MM.1S (cell line): ENCODE data around the gene DCBLD2.
"Not testable (repeated sequence)": the region's sequence is repeated elsewhere in the genome, so short reads cannot be mapped to it uniquely, and the experiment has no call there.

Source experiments
- DNase-seq: peaks from one replicate; pipeline ENCODE4 v3.0.0-alpha.2; 2015
- H2AFZ ChIP-seq: fragments of 300-600 bp; sonication (generic); 2 replicates; pipeline ENCODE4 v1.6.0; 2016; ENCODE audit warnings: antibody characterized with exemption, low read length
- H3F3A ChIP-seq: fragments of 300-600 bp; sonication (generic); 2 replicates; pipeline ENCODE4 v1.6.1; 2016; ENCODE audit warnings: mild to moderate bottlenecking, antibody characterized with exemption, low read length, moderate library complexity, mixed read lengths; ENCODE audit not compliant: insufficient read depth
- H3K27ac ChIP-seq: fragments of 300-600 bp; sonication (generic); 2 replicates; pipeline ENCODE4 v1.5.1; 2016; ENCODE audit warnings: mild to moderate bottlenecking, low read length
- H3K27me3 ChIP-seq: fragments of 300-600 bp; sonication (generic); replicated peaks from 2 replicates; pipeline ENCODE4 v1.6.0; 2016; ENCODE audit warnings: low read length; ENCODE audit not compliant: insufficient read depth
- H3K36me3 ChIP-seq: fragments of 300-600 bp; sonication (generic); replicated peaks from 2 replicates; pipeline ENCODE4 v1.6.1; 2016; ENCODE audit warnings: mild to moderate bottlenecking, low read length, mixed read lengths; ENCODE audit not compliant: insufficient read depth
- H3K4me1 ChIP-seq: fragments of 300-600 bp; sonication (generic); 2 replicates; pipeline ENCODE4 v1.6.1; 2016; ENCODE audit warnings: low read length, mixed read lengths
- H3K4me2 ChIP-seq: fragments of 300-600 bp; sonication (generic); 2 replicates; pipeline ENCODE4 v1.6.0; 2016; ENCODE audit warnings: low read depth, low read length
- H3K4me3 ChIP-seq: fragments of 300-600 bp; sonication (generic); 2 replicates; pipeline ENCODE4 v1.5.1; 2016; ENCODE audit warnings: low read length, mixed read lengths
- H3K79me2 ChIP-seq: fragments of 300-600 bp; sonication (generic); 2 replicates; pipeline ENCODE4 v1.6.1; 2016; ENCODE audit warnings: mixed run types, low read length, mixed read lengths
- H3K9ac ChIP-seq: fragments of 300-600 bp; sonication (generic); 2 replicates; pipeline ENCODE4 v1.6.1; 2016; ENCODE audit warnings: low read length, mixed read lengths
- H3K9me2 ChIP-seq: fragments of 300-600 bp; sonication (generic); replicated peaks from 2 replicates; pipeline ENCODE4 v1.6.1; 2016; ENCODE audit warnings: mild to moderate bottlenecking, low read length, mixed read lengths; ENCODE audit not compliant: insufficient read depth
- H3K9me3 ChIP-seq: fragments of 300-600 bp; sonication (generic); replicated peaks from 2 replicates; pipeline ENCODE4 v1.6.1; 2016; ENCODE audit warnings: mild to moderate bottlenecking, low read length, mixed read lengths; ENCODE audit not compliant: insufficient read depth
- H4K20me1 ChIP-seq: fragments of 300-600 bp; sonication (generic); 2 replicates; pipeline ENCODE4 v1.6.1; 2016; ENCODE audit warnings: mild to moderate bottlenecking, low read length, moderate library complexity, mixed read lengths; ENCODE audit not compliant: insufficient read depth
- CTCF ChIP-seq: fragments of 300-600 bp; sonication (generic); IDR thresholded peaks from 2 replicates; pipeline ENCODE4 v1.5.1; 2016; ENCODE audit warnings: antibody characterized with exemption, low read length, mixed read lengths
- EZH2 ChIP-seq: fragments of 300-600 bp; sonication (generic); optimal IDR thresholded peaks from 2 replicates; pipeline ENCODE3; 2017; ENCODE audit warnings: low read depth, mild to moderate bottlenecking, antibody characterized with exemption, low read length, mixed read lengths
- EZH2phosphoT487 ChIP-seq: fragments of 300-600 bp; sonication (generic); IDR thresholded peaks from 2 replicates; pipeline ENCODE4 v1.6.1; 2018; ENCODE audit warnings: antibody characterized with exemption, low read length

The DCBLD2 gene

DNA sequence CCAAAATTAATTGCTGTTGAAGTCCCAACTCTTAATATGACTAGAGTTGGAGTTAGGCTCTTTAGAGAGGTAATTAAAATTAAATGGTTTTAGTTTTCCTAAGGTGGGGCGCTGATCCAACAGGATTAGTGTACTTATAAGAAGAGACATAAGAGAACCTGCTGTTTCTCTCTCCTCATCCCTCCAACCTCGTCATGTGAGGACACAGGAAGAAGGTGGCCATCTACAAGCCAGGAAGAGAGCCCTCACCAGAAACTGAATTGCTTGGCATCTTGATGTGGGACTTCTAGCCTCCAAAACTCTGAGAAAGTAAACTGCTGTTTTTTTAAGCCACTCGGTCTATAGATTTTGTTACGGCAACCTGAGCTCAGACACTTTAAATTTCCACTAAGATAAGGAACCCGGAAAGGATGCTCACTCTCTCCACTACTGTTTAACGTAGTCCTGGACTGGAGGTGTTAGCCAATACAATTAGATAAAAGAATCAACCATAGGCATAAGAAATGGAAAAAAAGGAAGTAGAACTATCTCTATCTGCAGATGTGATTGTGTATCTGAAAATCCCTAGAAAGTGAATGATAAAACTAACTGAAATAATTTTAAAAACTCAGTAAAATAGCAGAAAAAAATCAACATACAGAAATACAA is 26.8 kb downstream of the DCBLD2 start:
- H4K20me1 ChIP-seq: no peaks in the 10 kb centered on the region
- H3K4me3 ChIP-seq: no peak overlapping the region
- TF ChIP-seq EZH2 (no peak), EZH2phosphoT487 (no peak), CTCF (no peak)
- H3K27ac ChIP-seq: no peak overlapping the region
- no peaks in the 10 kb centered on the region for H3K9me3 ChIP-seq
- no peaks in the 10 kb centered on the region for H3K4me1 ChIP-seq
- no peak overlapping the region for H3K4me2 ChIP-seq
- H3K9ac ChIP-seq: no peak overlapping the region
- H2AFZ ChIP-seq: no peak overlapping the region
- no peaks in the 10 kb centered on the region for H3F3A ChIP-seq
- H3K79me2 ChIP-seq: no peaks in the 10 kb centered on the region
- no peaks in the 10 kb centered on the region for H3K36me3 ChIP-seq
- DNase-seq: no peak
- no peaks in the 10 kb centered on the region for H3K9me2 ChIP-seq
- no peaks in the 10 kb centered on the region for H3K27me3 ChIP-seq

- Histone ChIP-seq H3K9ac (no peak overlapping the region), H3K4me3 (no peak overlapping the region), H3K27me3 (no peaks in the 10 kb centered on the region), H3K4me2 (no peak overlapping the region), H3K4me1 (no peaks in the 10 kb centered on the region), H3K9me2 (no peaks in the 10 kb centered on the region), H3K9me3 (no peaks in the 10 kb centered on the region), H3K27ac (no peak overlapping the region), H3K36me3 (no peaks in the 10 kb centered on the region), H3F3A (no peaks in the 10 kb centered on the region), H3K79me2 (no peaks in the 10 kb centered on the region), H4K20me1 (no peaks in the 10 kb centered on the region), H2AFZ (no peak overlapping the region)
- TF ChIP-seq CTCF (no peak), EZH2 (no peak), EZH2phosphoT487 (no peak)
- DNase-seq: no peak
Observed at GRCh38 chr3:98869391-98869790, 32.1 kb downstream of the DCBLD2 start.

DNA sequence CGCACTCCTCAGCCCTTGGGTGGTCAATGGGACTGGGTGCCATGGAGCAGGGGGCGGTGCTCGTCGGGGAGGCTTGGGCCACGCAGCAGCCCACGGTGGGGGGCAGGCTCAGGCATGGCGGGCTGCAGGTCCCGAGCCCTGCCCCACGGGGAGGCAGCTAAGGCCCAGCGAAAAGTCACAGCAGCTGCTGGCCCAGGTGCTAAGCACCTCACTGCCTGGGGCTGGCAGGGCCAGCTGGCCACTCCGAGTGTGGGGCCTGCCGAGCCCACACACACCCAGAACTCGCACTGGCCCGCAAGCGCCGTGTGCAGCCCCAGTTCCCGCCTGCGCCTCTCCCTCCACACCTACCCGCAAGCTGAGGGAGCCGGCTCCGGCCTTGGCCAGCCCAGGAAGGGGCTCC is 43.5 kb downstream of the DCBLD2 start:
- H3K27ac ChIP-seq, H3K4me3 ChIP-seq, H3K79me2 ChIP-seq, H2AFZ ChIP-seq, H3K9ac ChIP-seq, H3K4me1 ChIP-seq, H3K9me2 ChIP-seq, H3K36me3 ChIP-seq, DNase-seq, H3K27me3 ChIP-seq, H3K4me2 ChIP-seq, H4K20me1 ChIP-seq, H3F3A ChIP-seq, H3K9me3 ChIP-seq: not testable (repeated sequence)

- not testable (repeated sequence) for H3F3A ChIP-seq
Observed at GRCh38 chr3:98857258-98857657, 44.2 kb downstream of the DCBLD2 start.

More at GRCh38 chr3:98857258-98857657, 44.2 kb downstream of the DCBLD2 start:
- not testable (repeated sequence) for H3K9ac ChIP-seq, H3K9me3 ChIP-seq, H3K4me1 ChIP-seq, H3K27me3 ChIP-seq, H3K27ac ChIP-seq, H3K4me2 ChIP-seq, H3K4me3 ChIP-seq, H3K9me2 ChIP-seq, H3K79me2 ChIP-seq, H2AFZ ChIP-seq, DNase-seq, H4K20me1 ChIP-seq, H3K36me3 ChIP-seq
